Metanephros (tissue), 1 donor: ENCODE results near the gene FAM156B. TPM values are rescaled to one million over a fixed set of nuclear protein-coding genes. Genes with fewer than 3 reads are reported as not detected.

ENCODE experiments used
- total RNA-seq: library from RNA; depleted of rRNA; stranded (reverse); fragments of >200 nt; gene quantifications from one replicate; pipeline ENCODE4 v1.2.3, GENCODE V29; 2014

Gene FAM156B, protein sequence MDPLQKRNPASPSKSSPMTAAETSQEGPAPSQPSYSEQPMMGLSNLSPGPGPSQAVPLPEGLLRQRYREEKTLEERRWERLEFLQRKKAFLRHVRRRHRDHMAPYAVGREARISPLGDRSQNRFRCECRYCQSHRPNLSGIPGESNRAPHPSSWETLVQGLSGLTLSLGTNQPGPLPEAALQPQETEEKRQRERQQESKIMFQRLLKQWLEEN
- total RNA-seq = 22.0 TPM

DNA sequence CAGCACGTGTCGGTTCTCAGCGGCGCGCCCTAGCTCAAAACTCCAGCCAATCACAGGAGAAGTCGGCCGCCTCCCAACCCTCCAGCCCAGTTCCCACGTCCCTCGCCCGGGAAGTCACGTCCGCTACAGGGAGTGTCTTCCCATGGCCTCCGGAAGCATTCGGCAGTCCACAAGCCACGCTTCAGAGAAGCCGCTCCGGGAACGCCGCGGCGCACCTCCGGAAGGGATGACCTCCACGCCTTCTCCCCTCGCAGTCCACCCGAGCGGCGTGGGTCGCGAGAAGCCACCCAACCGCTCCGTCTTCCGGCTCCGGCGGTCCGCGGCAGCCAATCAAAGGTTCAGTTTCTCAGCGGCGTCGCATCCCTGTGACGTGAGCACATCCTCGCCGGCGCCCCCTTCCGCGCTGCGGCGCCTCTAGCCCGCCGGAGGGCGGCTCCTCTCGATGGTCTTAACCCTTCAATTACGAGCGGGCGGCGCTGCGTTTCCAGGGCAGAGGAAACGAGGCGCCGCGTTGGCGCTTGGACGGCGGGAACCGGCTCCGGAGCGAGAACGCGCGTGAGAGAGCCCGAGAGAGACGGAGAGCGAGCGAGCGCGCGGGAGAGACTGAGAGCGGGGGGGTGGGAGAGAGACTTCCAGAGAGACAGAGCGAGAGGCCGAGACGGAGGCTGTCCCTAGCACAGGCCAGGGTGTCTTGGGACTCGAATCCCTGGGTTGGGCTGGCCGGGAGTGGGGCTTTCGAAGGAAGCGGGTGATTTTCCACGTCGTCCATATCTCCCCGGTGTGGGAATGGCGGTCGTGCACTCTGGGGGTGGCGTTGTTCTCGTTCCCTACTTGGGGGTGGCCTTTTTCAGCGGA is at the start of gene FAM156B:
Gene FAM156B, plus strand, starts transcription at position 476 of the 855 bp plus-strand sequence. CDS start 9,896 bp downstream, outside the sequence.

DNA sequence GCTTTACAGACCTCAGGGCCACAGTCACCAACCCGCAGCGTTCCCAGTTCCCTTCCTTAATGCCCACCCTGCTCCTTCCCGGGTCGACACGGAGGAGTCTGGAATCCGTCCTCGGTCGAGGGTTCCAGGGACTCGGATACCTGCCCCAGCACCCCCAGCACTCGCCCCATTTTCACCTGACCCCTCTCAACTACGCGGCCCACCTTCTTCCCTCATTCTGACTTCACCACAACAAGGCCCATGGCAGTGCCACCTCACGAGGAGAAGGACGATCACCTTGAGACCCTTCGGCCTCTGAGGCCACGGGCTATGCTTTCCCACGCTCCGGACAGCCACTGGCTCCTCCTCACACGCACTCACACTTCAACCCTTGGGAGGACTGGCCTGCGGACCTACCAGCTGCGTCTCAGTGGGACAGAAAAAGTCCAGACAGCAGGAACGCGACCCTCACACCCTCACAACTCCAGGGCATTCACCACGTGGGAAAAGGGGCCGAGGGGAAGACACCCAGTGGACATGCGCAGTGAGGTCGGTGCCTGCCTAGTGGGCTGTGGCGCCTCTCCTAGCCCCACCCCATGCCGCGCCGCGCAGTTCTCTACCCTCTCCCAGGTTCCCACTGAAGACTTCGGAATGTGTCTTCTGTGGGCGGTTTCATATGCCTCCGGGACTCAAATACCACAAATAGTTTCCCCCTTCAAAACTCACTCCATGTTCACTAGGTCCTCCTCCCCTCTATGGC is 29.4 kb upstream of the FAM156B start, which contains the start of gene XAGE3:
Gene XAGE3, minus strand, starts transcription at position 474 of the 739 bp plus-strand sequence. CDS start 950 bp downstream, outside the sequence.

Other genes starting within 250 kb of the FAM156B start
- gene SSX7, start 242.4 kb upstream of the FAM156B start, total RNA-seq = not detected
- gene SSX2, start 190.2 kb upstream of the FAM156B start, total RNA-seq = not detected
- 0.35 TPM for gene SSX2B, start 146.1 kb upstream of the FAM156B start, total RNA-seq
- gene SPANXN5, start 99.9 kb upstream of the FAM156B start, total RNA-seq = not detected
- not detected for gene XAGE5, start 86.0 kb upstream of the FAM156B start, total RNA-seq
- gene XAGE3, start 29.2 kb upstream of the FAM156B start, total RNA-seq = not detected
- 28.9 TPM for gene FAM156A, start 61.2 kb downstream of the FAM156B start, total RNA-seq
- gene GPR173, start 151.5 kb downstream of the FAM156B start, total RNA-seq = 13.7 TPM
- 22.5 TPM for gene TSPYL2, start 185.0 kb downstream of the FAM156B start, total RNA-seq
- gene KANTR, start 196.8 kb downstream of the FAM156B start, total RNA-seq = 29.0 TPM